Measurements from ENCODE around the gene C10orf90. TPM values are rescaled to one million over a fixed set of nuclear protein-coding genes. Genes with fewer than 3 reads are reported as not detected.

The C10orf90 gene
- total RNA-seq, 1 experiment from 2014 or later, result not detected

- WGBS (ENCODE audit: extremely low coverage, insufficient read length, low lambda C conversion rate), result no CpG with 5 or more reads among the region's 2 CpGs
- Histone ChIP-seq H3K23me2 (ENCODE audit: insufficient read length, low read depth, low read length, poor library complexity, severe bottlenecking) (no peaks in the 10 kb centered on the region), H3K27ac (ENCODE audit: insufficient read length, low read depth, low read length) (no peak overlapping the region), H3K79me1 (ENCODE audit: insufficient read depth, low read depth, low read length, poor library complexity, severe bottlenecking) (no peaks in the 10 kb centered on the region), H2BK20ac (ENCODE audit: low read depth, low read length, poor library complexity, severe bottlenecking) (no peak overlapping the region), H3K4ac (ENCODE audit: low read depth, low read length) (no peak overlapping the region), H3K14ac (ENCODE audit: insufficient read depth, low read length) (no peak overlapping the region), H2BK120ac (ENCODE audit: low read depth, low read length, poor library complexity, severe bottlenecking) (no peak overlapping the region), H4K91ac (ENCODE audit: insufficient read length, low read depth, low read length) (no peak overlapping the region), H3K4me2 (ENCODE audit: insufficient read depth, insufficient read length, low read length) (no peak overlapping the region), H4K8ac (replicated peaks; ENCODE audit: insufficient read length, low read depth, low read length) (no peak overlapping the region), H2BK12ac (ENCODE audit: insufficient read length, low read depth, low read length) (no peak overlapping the region), H2AFZ (ENCODE audit: low read length) (no peak overlapping the region), H3K9ac (ENCODE audit: extremely low read depth, insufficient read length, low read length) (no peak overlapping the region), H3K23ac (ENCODE audit: insufficient read length, low read depth, low read length) (no peak overlapping the region), H3K56ac (ENCODE audit: insufficient read length, low read depth, low read length) (no peak overlapping the region), H2AK5ac (ENCODE audit: insufficient read length, low read length) (no peak overlapping the region), H3K27me3 (ENCODE audit: insufficient read depth, low read length) (no peaks in the 10 kb centered on the region), H4K5ac (ENCODE audit: insufficient read length, low read depth, low read length) (no peak overlapping the region), H3T11ph (ENCODE audit: low read length) (no peak overlapping the region), H4K20me1 (ENCODE audit: control insufficient read depth, insufficient read depth, insufficient read length) (no peaks in the 10 kb centered on the region), H2BK5ac (ENCODE audit: insufficient read length, low read length) (no peak overlapping the region), H3K9me3 (ENCODE audit: control insufficient read depth, low read depth, low read length) (peaks cover 6% of the 10 kb centered on the region), H3K79me2 (ENCODE audit: insufficient read depth, low read length) (no peaks in the 10 kb centered on the region), H3K4me1 (ENCODE audit: insufficient read depth, low read length) (0 out of 2 replicates have a peak, but pooled peaks cover 2% of the 10 kb centered on the region), H2BK15ac (ENCODE audit: low read depth, low read length) (no peak overlapping the region), H3K18ac (ENCODE audit: insufficient read length, low read depth, low read length) (no peak overlapping the region)
- DNase-seq, result no peak
- H3K9me3 Mint-ChIP-seq, result peaks cover 14 to 32% of the 10 kb centered on the region in 2 experiments
- no peak overlapping the region for H3K4me3 Mint-ChIP-seq
- peaks cover 0 to 21% (median 15%) of the 10 kb centered on the region in 3 experiments for H3K36me3 Mint-ChIP-seq (ENCODE audit: insufficient read depth in 1 of 3, low read depth in 3 of 3)
- peak overlapping the region in 2 of 3 experiments; percentile 3 to 82; a peak in 5 of 7 replicates for H3K27ac Mint-ChIP-seq
- peaks cover 24 to 34% of the 10 kb centered on the region in 2 experiments for H3K4me1 Mint-ChIP-seq
- H3K27me3 Mint-ChIP-seq (ENCODE audit: low read depth), result no peaks in the 10 kb centered on the region
- no peak for TF ChIP-seq CTCF (conservative IDR thresholded peaks at IDR 0.05)
Observed at GRCh38 chr10:126690534-126690933, 20.0 kb upstream of the C10orf90 start.

Measured in H9 (cell line).